Pons (tissue), 1 donor: ENCODE data around the gene ARHGAP27.
"Not testable (repeated sequence)": the region's sequence is repeated elsewhere in the genome, so short reads cannot be mapped to it uniquely, and the experiment has no call there.

ENCODE experiments used
- DNase-seq: peaks from one replicate; pipeline ENCODE4 v3.0.0-alpha.2; 2016; ENCODE audit warnings: low spot score

ARHGAP27 gene

GRCh38 chr17:45445901-45446743 is 13.5 kb upstream of the ARHGAP27 start:
- not testable (repeated sequence) for DNase-seq

GRCh38 chr17:45444856-45445820 is 12.5 kb upstream of the ARHGAP27 start:
- DNase-seq = not testable (repeated sequence)

GRCh38 chr17:45444301-45444700 is 11.6 kb upstream of the ARHGAP27 start:
- not testable (repeated sequence) for DNase-seq

DNA sequence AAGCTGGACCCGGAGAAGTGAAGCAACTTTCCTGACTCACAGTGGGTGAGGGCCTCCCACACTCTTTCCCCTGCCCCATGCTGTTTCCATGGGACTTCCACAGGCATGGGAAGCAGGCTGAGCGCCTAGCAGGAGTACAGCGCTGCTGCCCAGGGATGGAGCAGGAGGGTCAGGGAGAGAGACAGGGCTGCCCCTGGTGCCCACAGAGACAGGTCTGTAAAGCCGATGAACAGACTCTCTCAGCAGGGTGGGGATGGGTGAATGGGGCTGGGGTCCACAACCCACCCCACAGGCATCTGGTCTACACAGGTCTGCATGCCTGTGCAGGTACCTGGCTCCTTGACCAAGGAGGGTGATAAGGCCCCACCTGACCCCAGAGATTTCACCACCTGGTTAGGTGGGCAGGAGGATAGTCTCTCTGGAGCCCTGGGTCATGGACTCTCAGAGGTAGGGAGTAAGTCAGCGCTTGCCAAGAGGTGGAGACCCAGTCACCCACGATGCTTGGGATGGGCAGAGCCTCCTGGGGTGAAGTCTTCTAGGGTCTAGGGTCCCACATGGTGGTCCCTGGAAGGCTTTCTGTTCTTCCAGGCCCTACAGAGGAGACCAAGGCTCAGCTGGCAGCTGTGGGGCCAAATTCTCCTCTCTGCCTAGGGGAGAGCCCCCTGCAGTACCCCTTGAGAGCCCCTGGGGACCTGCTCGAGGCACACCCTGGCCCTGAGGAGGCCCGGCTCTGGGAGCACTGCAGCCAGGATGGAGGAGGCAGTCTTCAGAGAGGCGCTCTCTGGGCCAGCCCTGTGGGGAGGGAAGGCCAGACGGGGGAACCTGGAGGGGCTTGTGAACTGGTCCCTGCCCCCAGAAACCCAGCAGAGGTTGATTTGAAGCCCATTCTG is 10.9 kb upstream of the ARHGAP27 start:
- not testable (repeated sequence) for DNase-seq

- DNase-seq = no peak
Observed at GRCh38 chr17:45441526-45442310, 9.0 kb upstream of the ARHGAP27 start.

DNA sequence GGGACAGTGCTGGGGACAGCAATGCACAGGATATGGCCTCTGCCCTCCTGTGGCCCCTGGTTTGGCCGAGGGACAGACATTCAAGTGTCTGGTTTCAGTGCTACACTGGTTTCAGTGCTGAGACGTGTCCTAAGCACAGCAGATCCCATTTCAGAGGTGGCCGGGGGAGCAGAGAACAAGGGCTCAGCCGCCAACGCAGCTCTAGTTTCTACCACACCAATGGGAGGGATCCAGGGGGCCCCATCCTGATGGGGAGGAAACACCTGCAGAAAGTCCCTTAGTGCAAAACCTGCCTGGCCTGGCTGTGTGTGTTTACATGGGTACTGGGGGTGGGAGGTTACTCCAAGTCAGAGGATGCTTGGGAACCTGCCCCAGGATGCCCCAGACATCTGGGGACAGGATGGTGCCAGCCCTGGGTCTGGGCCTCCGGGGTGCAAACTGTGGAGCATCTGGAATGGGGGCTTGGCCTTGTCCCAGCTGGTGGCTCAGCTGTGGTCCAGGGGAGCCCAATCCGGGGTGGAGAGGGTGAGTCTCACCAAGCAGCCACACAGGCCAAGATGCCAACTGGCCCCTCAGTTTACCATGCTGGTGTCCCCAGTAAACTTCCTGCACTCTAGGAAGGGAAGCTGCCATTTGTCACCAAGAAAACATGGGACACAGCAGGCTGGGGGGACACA is 8.3 kb upstream of the ARHGAP27 start:
- not testable (repeated sequence) for DNase-seq

GRCh38 chr17:45440161-45440778 is 7.6 kb upstream of the ARHGAP27 start:
- no peak for DNase-seq

- DNase-seq = no peak
Observed at GRCh38 chr17:45438931-45439610, 6.4 kb upstream of the ARHGAP27 start.

DNA sequence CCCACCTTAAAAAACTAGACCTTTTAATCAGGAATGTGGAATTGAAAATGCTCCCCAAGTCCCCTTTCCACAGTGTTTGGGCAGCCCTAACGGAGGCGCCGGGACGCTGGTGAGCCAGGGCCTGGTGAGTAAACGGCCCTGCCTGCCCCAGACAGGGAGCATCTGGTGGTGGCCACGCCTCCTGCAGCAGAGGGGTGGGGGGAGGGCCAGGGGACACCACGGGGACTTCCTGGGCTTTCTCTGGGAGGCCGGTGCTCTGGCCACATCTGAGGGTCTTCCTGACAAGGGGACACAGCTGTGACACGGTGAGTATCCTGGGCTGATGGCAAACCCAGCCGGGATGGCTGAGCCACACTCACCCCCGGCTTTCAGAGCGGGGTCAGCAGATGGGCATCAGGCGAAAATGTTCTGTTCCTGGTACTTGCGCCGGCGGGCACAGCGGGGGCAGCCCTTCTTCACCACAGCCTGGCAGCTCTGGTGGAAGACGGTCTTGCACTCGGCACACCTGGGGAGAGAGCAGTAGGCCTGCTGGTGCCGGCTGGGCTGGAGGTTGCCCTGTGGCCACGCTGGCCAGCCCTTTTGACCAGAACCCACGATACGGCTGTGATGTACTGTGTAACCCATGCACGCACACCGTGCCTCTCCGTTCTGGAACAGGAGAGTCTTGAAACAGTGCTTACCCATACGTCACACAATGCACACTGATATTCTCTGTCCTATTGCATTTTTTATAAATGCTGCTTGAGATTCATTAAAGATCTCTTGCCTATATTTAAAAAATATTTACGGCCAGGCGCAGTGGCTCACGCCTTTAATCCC is 5.0 kb upstream of the ARHGAP27 start:
- no peak for DNase-seq

- DNase-seq = no peak
Observed at GRCh38 chr17:45436625-45437464, 4.2 kb upstream of the ARHGAP27 start.

- DNase-seq = no peak
Observed at GRCh38 chr17:45436161-45436560, 3.5 kb upstream of the ARHGAP27 start.

DNA sequence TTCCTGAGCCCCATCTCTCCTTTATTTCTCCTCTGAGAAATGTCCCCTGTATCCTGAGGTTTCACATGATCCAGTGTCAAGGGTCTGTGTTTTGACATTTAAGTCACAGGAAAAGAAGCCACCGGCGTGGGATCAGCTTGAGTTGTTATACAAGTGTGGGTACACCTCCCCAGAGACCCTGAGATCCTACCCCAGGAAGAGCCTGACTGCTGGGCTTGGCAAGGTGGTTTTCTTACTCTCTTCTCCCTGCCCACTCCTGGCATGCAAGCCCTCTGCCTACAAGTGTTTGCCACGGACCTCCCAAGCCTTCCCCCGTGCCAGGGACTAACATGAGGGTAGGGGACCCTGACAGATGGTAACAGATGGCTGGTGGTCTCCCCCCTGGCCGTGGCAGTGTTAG is 2.8 kb upstream of the ARHGAP27 start:
- no peak for DNase-seq

GRCh38 chr17:45433159-45433535 is 477 bp upstream of the ARHGAP27 start:
- no peak for DNase-seq

DNA sequence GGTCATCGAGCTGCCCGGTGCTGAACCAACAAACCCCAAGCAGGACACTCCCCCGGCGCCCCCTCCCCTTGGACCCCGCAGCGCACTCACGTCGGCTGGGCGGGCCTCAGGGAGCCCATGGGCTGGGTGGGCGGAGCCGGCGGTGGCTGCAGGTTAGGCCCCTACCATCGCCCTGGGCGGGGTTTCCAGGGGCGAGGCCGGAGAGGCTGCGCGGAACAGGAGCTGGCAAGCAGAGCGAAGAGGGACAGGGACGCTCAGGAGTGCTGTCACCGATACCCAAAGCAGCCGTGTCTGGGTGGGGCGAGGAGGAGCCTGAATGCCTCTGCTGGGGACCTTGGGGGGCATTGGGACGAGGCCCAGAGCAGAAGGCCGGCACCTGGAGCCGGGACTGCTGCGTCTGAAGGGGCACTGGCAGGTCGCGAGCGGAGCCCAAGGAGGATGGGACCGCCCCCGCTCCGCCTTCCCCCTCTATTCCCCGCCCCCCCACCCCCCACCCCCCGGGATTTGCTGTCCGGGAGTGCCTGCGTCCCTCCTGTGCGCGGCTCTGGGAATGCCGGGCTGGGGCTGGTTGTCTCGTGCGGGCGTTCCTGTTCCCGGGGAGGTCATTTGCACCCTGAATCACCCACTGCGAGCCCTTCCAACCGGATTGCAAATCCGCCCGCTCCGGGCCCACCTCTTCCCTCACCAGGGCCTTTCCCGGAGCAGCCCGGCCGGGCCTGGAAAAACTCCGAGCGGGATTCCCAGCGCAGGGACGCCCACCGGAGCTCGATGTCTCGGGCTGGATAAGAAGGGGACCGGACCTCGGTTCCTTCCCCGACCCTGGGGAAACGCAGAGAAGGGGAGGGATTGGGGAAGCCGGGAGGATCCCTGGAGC is 902 bp downstream of the ARHGAP27 start:
- DNase-seq = no peak

GRCh38 chr17:45430738-45431530 is 1.7 kb downstream of the ARHGAP27 start:
- no peak for DNase-seq
